Fibroblast of lung (primary cell): Measurements from ENCODE around the gene RIN1.
"Not testable (repeated sequence)": the region's sequence is repeated elsewhere in the genome, so short reads cannot be mapped to it uniquely, and the experiment has no call there.

Experiments used
- EZH2 ChIP-seq: IDR thresholded peaks from 2 replicates; pipeline ENCODE4 v1.5.1; 2012; ENCODE audit warnings: low read length, control low read depth, mild to moderate bottlenecking; ENCODE audit errors: missing control alignments
- TF ChIP-seq, protein P1 (sequence below), 2 donors: IDR thresholded peaks in 1 of 2; conservative IDR thresholded peaks in 1 of 2; 1 replicate in 1 of 2; 2 replicates in 1 of 2; pipeline ENCODE4 v1.5.1; 2011 to 2012; ENCODE audit warnings: low read length in 2 of 2, control low read depth in 1 of 2, inconsistent platforms in 1 of 2, low read depth in 1 of 2, mild to moderate bottlenecking in 1 of 2

DNA sequence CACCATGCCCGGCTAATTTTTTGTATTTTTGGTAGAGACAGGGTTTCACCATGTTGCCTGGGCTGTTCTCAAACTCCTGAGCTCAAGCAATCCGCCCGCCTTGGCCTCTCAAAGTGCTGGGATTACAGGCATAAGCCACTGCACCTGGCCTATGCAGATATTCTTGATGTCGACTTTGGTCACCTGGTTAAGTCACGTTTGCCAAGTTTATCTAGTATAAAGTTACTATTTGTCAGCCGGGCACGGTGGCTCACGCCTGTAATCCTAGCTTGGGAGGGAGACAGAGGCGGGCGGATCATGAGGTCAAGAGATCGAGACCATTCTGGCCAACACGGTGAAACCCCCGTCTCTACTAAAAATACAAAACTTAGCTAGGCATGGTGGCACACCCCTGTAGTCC lies 48.1 kb upstream of the RIN1 start:
- TF ChIP-seq, protein P1, sequence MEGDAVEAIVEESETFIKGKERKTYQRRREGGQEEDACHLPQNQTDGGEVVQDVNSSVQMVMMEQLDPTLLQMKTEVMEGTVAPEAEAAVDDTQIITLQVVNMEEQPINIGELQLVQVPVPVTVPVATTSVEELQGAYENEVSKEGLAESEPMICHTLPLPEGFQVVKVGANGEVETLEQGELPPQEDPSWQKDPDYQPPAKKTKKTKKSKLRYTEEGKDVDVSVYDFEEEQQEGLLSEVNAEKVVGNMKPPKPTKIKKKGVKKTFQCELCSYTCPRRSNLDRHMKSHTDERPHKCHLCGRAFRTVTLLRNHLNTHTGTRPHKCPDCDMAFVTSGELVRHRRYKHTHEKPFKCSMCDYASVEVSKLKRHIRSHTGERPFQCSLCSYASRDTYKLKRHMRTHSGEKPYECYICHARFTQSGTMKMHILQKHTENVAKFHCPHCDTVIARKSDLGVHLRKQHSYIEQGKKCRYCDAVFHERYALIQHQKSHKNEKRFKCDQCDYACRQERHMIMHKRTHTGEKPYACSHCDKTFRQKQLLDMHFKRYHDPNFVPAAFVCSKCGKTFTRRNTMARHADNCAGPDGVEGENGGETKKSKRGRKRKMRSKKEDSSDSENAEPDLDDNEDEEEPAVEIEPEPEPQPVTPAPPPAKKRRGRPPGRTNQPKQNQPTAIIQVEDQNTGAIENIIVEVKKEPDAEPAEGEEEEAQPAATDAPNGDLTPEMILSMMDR (conservative IDR thresholded peaks at IDR 0.05 in 1 of 2, IDR thresholded peaks at IDR 0.05 in 1 of 2; ENCODE audit: low read depth in 1 of 2, low read length in 2 of 2): not testable (repeated sequence)
- not testable (repeated sequence) for TF ChIP-seq EZH2
